ENCODE data around the gene MXD1. TPM values are rescaled to one million over a fixed set of nuclear protein-coding genes. Genes with fewer than 3 reads are reported as not detected.

Gene MXD1
- total RNA-seq: 5.2 and 5.6 TPM in 2 replicates

GRCh38 chr2:69914950-69915945, at the start of gene MXD1:
Gene MXD1, plus strand, starts transcription at chr2:69915109. Its CDS starts 222 bp downstream, at chr2:69915331.

DNA sequence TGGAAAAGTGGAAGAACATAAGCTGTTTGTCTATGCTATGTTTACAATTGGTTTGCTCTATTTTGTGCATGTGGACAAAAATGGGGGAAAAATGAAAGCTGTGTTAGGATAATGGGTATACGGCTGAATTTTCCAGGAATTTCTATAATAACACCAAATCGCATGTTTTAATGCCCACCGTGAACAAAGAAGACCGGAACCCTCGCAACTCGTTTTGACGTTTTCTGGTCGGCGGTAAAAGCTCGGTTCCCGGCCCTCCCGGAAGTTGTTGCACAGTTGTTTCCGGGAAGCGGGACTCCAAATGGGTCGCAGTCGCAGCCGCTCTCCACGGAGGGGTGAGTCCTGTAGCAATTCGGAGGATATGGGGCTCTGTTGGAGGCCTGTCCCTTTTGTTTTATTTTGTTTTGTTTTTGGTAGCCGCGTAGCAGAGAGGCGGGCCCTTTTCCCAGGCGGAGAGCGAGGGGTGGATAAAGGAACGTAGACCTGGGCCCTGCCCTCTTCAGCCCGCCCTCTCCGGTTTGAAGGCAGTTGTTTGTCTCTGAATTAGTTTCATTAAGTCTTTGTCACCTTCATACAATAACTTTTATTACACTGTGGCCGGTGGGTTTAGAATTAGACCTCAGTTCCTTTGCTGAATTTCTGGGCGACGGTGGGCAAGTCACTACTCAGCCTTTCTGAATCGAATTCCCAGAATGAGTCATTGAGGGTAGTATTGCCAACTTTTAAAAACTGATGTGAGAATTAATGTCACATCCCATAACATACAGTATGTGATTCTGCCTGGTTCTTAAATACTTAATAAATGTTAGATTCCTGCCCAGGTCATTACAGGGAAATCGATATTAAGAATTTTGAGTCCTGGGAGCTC, 21.0 kb upstream of the MXD1 start, which contains the start of gene SNRNP27:
Gene SNRNP27 (plus strand): TSS at position 273 of the 868 bp plus-strand sequence. CDS start 29 bp downstream, at position 302.

GRCh38 chr2:69961496-69961895, 46.6 kb downstream of the MXD1 start, which contains the start of gene ASPRV1:
Gene ASPRV1, minus strand, starts transcription at chr2:69961631. Its CDS starts 195 bp downstream, at chr2:69961436.

Other genes starting within 250 kb of the MXD1 start
- gene ANXA4, start 173.0 kb upstream of the MXD1 start, total RNA-seq: 26.7 and 33.1 TPM in 2 replicates
- 7.0 and 7.9 TPM in 2 replicates for gene GMCL1, start 85.4 kb upstream of the MXD1 start, total RNA-seq
- 51.0 and 53.9 TPM in 2 replicates for gene SNRNP27, start 21.2 kb upstream of the MXD1 start, total RNA-seq
- 0.26 and 3.4 TPM in 2 replicates for gene ASPRV1, start 46.5 kb downstream of the MXD1 start, total RNA-seq
- gene PCBP1, start 172.4 kb downstream of the MXD1 start, total RNA-seq: 105 and 160 TPM in 2 replicates

Measured in epithelial cell of alveolus of lung (primary cell).